ENCODE data around the gene TNFRSF25. TPM values are rescaled to one million over a fixed set of nuclear protein-coding genes. Genes with fewer than 3 reads are reported as not detected.

Gene TNFRSF25
- total RNA-seq, 4 donors from 2014 or later: 31.0 to 88.4 (median 61.5) TPM

DNA sequence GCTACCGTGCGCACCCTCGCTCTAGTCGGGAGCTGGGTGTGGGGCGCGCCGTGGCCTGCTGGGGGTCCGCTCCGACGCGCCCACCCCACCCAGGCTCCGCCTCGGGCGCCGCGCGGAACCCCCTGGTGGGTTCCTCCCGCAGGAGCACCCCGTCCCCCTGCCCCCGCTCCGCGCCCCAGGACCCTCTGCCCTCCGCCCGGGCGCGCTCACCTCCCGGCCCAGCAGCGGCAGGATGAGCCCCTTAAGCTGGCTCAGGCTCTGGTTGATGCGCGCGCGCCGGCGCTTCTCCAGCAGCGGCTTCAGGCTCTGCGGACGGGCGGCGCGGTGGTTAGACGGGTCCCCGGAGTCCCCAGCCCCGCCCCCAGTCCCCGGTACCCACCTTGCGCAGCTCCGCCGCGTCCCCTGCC, 46.6 kb downstream of the TNFRSF25 start:
- Histone ChIP-seq H3K36me3 (no peaks in the 10 kb centered on the region), H3K27ac (peak overlapping the region in 3 of 4 donors; percentile 9 to 29 (median 19)), H3K4me3 (peak overlapping the region; percentile 4 to 58 (median 48)), H3K27me3 (peaks cover 0 to 37% of the 10 kb centered on the region in 2 donors), H3K4me1 (peaks cover 3 to 55% (median 31%) of the 10 kb centered on the region in 4 donors), H3K9me3 (peaks cover 0 to 3% (median 0%) of the 10 kb centered on the region in 4 donors)
- DNase-seq: no peak
- TF ChIP-seq POLR2A (IDR thresholded peaks at IDR 0.05) (no peak), CTCF (IDR thresholded peaks at IDR 0.05) (no peak)

- peaks cover 0 to 3% (median 0%) of the 10 kb centered on the region in 4 donors for H3K9me3 ChIP-seq
- peak in 1 of 3 donors; percentile 61 for DNase-seq
- peak overlapping the region in 2 of 4 donors; percentile 56 to 58 for H3K4me3 ChIP-seq
- H3K27me3 ChIP-seq: peaks cover 0 to 31% of the 10 kb centered on the region in 2 donors
- peak in 1 of 6 experiments; percentile 6 for TF ChIP-seq CTCF (IDR thresholded peaks at IDR 0.05)
- no peak for TF ChIP-seq POLR2A (IDR thresholded peaks at IDR 0.05)
- peak overlapping the region in 1 of 4 donors; percentile 21 for H3K27ac ChIP-seq
- no peaks in the 10 kb centered on the region for H3K36me3 ChIP-seq
- peaks cover 3 to 53% (median 25%) of the 10 kb centered on the region in 4 donors for H3K4me1 ChIP-seq
Measured at GRCh38 chr1:6418668-6419396, 47.1 kb downstream of the TNFRSF25 start.

- H3K4me1 ChIP-seq: peaks cover 3 to 46% (median 20%) of the 10 kb centered on the region in 4 donors
- peak overlapping the region in 2 of 4 donors; percentile 56 to 58 for H3K4me3 ChIP-seq
- H3K27ac ChIP-seq: no peak overlapping the region
- H3K27me3 ChIP-seq: peaks cover 0 to 29% of the 10 kb centered on the region in 2 donors
- DNase-seq: peak in 1 of 3 donors; percentile 63
- no peaks in the 10 kb centered on the region for H3K36me3 ChIP-seq
- peaks cover 0 to 3% (median 0%) of the 10 kb centered on the region in 4 donors for H3K9me3 ChIP-seq
- TF ChIP-seq CTCF (IDR thresholded peaks at IDR 0.05) (no peak), POLR2A (IDR thresholded peaks at IDR 0.05) (no peak)
Measured at GRCh38 chr1:6417961-6418667, 47.9 kb downstream of the TNFRSF25 start.

- H3K27me3 ChIP-seq: peaks cover 0 to 29% of the 10 kb centered on the region in 2 donors
- H3K4me1 ChIP-seq: peaks cover 3 to 44% (median 20%) of the 10 kb centered on the region in 4 donors
- no peak for DNase-seq
- no peaks in the 10 kb centered on the region for H3K36me3 ChIP-seq
- peaks cover 0 to 3% (median 0%) of the 10 kb centered on the region in 4 donors for H3K9me3 ChIP-seq
- H3K27ac ChIP-seq: no peak overlapping the region
- TF ChIP-seq POLR2A (IDR thresholded peaks at IDR 0.05) (no peak), CTCF (IDR thresholded peaks at IDR 0.05) (no peak)
- no peak overlapping the region for H3K4me3 ChIP-seq
Measured at GRCh38 chr1:6416906-6417305, 49.1 kb downstream of the TNFRSF25 start.

DNA sequence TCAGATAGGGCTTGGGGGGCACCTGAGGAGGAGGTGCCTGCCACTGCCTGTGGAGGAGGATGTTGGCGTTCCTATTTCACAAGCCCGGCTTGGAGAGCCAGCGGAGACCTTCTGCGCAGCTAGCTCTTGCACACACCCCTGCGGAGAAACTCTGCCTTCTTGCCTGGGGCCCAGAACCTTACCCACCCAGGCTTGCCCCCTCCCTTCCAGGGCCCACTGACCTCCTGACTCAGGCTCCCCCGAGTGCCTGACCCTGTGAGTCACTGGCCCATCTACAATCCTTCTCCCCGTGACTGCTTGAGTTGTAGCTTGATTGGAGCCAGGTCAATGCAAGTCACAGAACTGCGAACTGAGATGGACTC, 49.7 kb downstream of the TNFRSF25 start:
- Histone ChIP-seq H3K27me3 (peaks cover 0 to 29% of the 10 kb centered on the region in 2 donors), H3K4me3 (no peak overlapping the region), H3K9me3 (peaks cover 0 to 3% (median 0%) of the 10 kb centered on the region in 4 donors), H3K27ac (no peak overlapping the region), H3K36me3 (no peaks in the 10 kb centered on the region), H3K4me1 (peaks cover 3 to 44% (median 20%) of the 10 kb centered on the region in 4 donors)
- DNase-seq: no peak
- TF ChIP-seq POLR2A (IDR thresholded peaks at IDR 0.05): no peak
- TF ChIP-seq CTCF (IDR thresholded peaks at IDR 0.05): no peak
